IMR-90 (cell line): ENCODE results near the gene XPO6.

Experiments used
- MAZ ChIP-seq: IDR thresholded peaks from 2 replicates; pipeline ENCODE4 v1.6.1; 2012; ENCODE audit warnings: low read depth, mild to moderate bottlenecking, low read length, improper control_type of control experiment, moderate library complexity, borderline replicate concordance
- POLR2A ChIP-seq: IDR thresholded peaks from 2 replicates; pipeline ENCODE4 v1.6.1; 2012; ENCODE audit warnings: mild to moderate bottlenecking, low read depth, low read length
- SMC3 ChIP-seq: fragments of 150-350 bp; IDR thresholded peaks from 2 replicates; pipeline ENCODE4 v1.6.1; 2016; ENCODE audit warnings: low read depth, mild to moderate bottlenecking, antibody characterized with exemption, low read length, moderate library complexity
- TF ChIP-seq, protein P1 (sequence below): conservative IDR thresholded peaks from 2 replicates; pipeline ENCODE4 v1.5.1; 2012; ENCODE audit warnings: mild to moderate bottlenecking, low read depth, low read length, improper control_type of control experiment
- TF ChIP-seq, protein P2 (sequence below): fragments of 150-350 bp; IDR thresholded peaks from 2 replicates; pipeline ENCODE4 v1.6.1; 2017; ENCODE audit warnings: mild to moderate bottlenecking, antibody characterized with exemption, low read length, low read depth

DNA sequence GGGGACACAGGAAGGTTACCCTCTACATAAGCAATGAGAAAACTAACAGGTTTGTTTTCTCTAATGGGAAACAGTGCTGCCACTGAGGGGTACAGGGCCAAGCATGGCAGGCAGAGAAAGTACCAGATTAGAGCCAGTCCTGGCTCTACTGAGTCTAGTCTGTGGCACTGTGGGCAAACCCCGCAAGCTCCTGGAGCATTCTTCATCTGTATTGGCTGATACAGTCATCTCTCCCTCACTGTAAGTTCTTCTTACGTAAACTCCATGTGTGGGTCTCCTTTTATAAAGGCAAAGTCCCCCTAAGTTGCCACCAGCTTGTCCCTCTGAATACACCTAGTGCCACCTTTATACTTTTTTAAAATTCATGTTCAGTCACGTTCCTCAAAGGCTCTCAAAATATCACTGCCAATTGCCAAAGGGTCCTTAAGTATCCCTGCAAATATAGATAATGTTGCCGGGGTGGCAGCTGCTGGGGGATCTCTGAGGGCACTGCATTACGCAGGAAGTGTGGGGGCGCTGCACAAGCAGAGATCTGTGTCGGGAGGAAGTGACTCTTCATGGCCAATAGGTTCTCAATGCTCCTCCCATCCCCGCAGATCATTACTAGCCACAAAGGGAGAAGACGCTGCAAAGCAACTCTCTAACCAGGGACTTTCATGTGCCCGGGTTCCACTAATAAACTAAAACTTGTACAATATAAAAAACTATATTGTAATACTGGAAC lies 18.8 kb downstream of the XPO6 start:
- TF ChIP-seq, protein P1, sequence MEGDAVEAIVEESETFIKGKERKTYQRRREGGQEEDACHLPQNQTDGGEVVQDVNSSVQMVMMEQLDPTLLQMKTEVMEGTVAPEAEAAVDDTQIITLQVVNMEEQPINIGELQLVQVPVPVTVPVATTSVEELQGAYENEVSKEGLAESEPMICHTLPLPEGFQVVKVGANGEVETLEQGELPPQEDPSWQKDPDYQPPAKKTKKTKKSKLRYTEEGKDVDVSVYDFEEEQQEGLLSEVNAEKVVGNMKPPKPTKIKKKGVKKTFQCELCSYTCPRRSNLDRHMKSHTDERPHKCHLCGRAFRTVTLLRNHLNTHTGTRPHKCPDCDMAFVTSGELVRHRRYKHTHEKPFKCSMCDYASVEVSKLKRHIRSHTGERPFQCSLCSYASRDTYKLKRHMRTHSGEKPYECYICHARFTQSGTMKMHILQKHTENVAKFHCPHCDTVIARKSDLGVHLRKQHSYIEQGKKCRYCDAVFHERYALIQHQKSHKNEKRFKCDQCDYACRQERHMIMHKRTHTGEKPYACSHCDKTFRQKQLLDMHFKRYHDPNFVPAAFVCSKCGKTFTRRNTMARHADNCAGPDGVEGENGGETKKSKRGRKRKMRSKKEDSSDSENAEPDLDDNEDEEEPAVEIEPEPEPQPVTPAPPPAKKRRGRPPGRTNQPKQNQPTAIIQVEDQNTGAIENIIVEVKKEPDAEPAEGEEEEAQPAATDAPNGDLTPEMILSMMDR = no peak
- TF ChIP-seq MAZ (no peak), POLR2A (no peak), SMC3 (no peak)
- TF ChIP-seq, protein P2, sequence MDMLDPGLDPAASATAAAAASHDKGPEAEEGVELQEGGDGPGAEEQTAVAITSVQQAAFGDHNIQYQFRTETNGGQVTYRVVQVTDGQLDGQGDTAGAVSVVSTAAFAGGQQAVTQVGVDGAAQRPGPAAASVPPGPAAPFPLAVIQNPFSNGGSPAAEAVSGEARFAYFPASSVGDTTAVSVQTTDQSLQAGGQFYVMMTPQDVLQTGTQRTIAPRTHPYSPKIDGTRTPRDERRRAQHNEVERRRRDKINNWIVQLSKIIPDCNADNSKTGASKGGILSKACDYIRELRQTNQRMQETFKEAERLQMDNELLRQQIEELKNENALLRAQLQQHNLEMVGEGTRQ = no peak
